GM18858 (cell line): Measurements from ENCODE around the gene ANKRD13D.

ENCODE experiments used
- ATAC-seq: cut with Tn5 transposase; IDR thresholded peaks from one replicate; pipeline ENCODE4 v1.9.1; 2021; ENCODE audit not compliant: unreplicated experiment

Gene ANKRD13D

GRCh38 chr11:67273260-67273990, 15.7 kb upstream of the ANKRD13D start:
- no peak for ATAC-seq

GRCh38 chr11:67274768-67275605, 14.1 kb upstream of the ANKRD13D start:
- no peak for ATAC-seq

- ATAC-seq: no peak
Observed at GRCh38 chr11:67275606-67276409, 13.3 kb upstream of the ANKRD13D start.

- peak; percentile 19 for ATAC-seq
Observed at GRCh38 chr11:67276781-67277230, 12.3 kb upstream of the ANKRD13D start.

- peak; percentile 59 for ATAC-seq
Observed at GRCh38 chr11:67277231-67277961, 11.7 kb upstream of the ANKRD13D start.

- ATAC-seq: no peak
Observed at GRCh38 chr11:67278135-67278938, 10.8 kb upstream of the ANKRD13D start.

GRCh38 chr11:67278939-67279588, 10.0 kb upstream of the ANKRD13D start:
- ATAC-seq: no peak

GRCh38 chr11:67279589-67280340, 9.3 kb upstream of the ANKRD13D start:
- no peak for ATAC-seq

- no peak for ATAC-seq
Observed at GRCh38 chr11:67280341-67280787, 8.7 kb upstream of the ANKRD13D start.

- no peak for ATAC-seq
Observed at GRCh38 chr11:67280788-67281551, 8.1 kb upstream of the ANKRD13D start.

GRCh38 chr11:67281552-67282150, 7.5 kb upstream of the ANKRD13D start:
- ATAC-seq: no peak

GRCh38 chr11:67282155-67282875, 6.8 kb upstream of the ANKRD13D start:
- no peak for ATAC-seq

- no peak for ATAC-seq
Observed at GRCh38 chr11:67282876-67283371, 6.2 kb upstream of the ANKRD13D start.

- no peak for ATAC-seq
Observed at GRCh38 chr11:67283481-67283963, 5.6 kb upstream of the ANKRD13D start.

- ATAC-seq: no peak
Observed at GRCh38 chr11:67284811-67285540, 4.1 kb upstream of the ANKRD13D start.
